GM18861 (cell line): ENCODE measurements around the gene CENPU.
"Not testable (repeated sequence)": the region's sequence is repeated elsewhere in the genome, so short reads cannot be mapped to it uniquely, and the experiment has no call there.

Source experiments
- ATAC-seq: cut with Tn5 transposase; IDR thresholded peaks from one replicate; pipeline ENCODE4 v1.9.1; 2021; ENCODE audit not compliant: unreplicated experiment

Gene CENPU

DNA sequence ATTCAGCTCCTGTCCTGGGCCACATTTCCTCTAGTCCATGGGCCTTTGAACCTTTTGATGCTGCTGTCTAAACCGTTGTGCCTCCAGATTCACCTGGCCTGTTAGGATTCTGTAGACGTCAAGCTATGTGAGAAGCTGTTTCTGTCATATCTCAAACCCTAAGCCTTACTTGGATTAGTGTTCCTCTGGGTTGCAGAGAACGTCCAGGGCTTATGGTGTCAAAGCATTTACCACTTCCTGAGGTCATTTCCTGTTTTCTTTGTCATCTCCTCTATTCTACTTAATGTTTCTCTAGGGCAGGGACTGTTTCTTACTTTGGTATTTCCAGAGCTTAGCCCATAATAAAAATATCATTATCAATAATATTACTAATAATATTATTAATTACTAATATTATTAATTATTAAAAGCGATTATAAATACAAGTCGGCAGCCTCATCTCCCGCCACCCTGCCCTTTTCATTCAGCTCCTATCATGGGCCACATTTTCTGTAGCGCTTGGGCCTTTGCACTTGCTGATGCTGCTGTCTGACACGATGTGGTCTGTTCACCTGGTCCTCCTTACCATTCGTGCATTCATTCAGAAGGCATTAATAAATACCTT lies 65.3 kb downstream of the CENPU start:
- no peak for ATAC-seq

DNA sequence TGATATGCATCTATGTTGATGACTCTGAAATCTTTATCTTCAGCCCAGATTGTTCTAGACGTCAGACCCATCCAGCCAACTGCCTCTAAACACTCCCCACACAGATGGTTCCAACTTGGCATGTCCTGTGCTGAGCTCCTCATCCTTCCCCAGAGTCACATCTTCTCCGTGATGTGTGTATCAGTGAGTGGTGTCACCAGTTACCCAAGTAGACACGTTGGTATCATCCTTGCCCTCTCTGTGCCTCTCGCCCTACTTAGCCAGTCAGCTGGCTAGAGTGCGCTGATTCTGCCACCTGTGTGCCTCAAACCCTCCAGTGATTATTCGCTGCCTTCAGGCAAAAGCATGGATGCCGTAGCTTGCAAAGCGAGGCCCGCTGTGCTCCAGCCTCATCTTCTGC lies 65.8 kb downstream of the CENPU start:
- ATAC-seq, result no peak

DNA sequence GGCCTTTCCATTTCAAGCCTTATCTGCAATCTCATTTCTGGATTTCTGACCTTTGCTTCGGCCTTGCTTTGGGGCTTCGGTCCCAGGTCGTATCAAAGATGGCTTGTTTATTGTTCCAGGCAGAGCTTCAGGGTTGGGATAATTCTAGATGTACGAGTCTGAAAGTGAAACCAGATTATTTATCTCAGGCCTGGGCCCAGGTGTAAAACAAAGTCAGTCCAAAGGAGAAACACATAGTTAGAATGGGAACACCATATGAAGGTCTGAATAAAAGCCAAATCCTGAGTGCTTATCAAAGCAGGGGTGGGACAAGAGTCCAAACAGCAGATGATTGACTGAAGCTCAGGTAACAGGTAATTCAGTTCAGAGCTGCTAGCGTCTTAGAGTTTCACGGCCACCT lies 67.2 kb downstream of the CENPU start:
- no peak for ATAC-seq

DNA sequence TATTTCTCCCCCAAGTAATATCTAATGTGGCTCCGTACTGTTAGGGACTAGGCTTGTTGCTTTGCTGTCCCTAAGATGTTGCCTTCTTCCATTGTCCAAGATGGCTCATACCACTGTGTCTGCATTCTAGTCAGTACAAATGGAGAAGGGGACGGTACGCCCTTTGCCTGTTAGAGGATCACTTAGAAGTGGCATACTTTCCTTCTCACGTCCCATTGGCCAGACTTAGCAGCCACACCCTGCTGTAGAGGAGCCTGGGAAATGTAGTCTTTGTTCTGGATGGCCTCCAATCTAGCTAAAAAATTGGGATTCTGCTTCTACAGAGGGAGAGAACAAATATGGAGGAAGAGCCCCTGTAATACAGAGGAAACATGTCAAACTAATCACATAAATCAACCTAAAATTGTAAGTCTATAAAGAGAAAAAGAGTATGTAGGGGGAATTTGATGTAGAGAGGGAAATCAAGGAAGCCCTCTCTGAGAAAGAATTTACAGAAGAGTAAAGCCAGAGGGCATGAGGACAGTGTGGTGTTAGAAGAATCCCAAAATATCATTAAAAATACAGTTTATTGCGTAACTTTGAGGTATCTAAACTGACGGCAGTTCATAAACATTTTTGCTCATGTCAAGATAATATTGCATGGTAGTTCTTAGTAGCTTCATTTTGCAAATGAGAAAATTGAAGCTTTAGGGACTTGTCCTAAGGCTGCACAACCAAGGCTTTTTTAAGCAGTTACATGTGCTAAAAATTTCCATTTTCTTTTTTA lies 69.3 kb downstream of the CENPU start:
- no peak for ATAC-seq

DNA sequence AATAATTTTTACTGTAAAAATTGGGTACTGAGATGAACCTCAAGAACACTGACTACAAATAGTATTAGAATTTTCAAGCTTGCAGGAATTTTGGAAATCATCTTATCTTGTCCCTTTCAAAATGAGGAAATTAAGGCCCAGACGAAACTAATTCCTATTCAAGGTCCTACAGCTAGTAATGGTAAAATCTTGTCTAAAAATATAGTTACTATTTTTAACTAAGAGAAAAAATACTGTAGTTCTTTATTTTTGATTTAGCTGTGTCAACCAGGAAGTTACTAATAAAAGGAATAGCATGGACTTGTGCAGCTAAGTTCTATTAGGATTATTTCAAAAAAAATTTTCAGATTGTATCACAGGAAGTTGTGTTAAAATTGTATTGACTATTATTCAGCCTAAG lies 71.7 kb downstream of the CENPU start:
- ATAC-seq, result no peak

DNA sequence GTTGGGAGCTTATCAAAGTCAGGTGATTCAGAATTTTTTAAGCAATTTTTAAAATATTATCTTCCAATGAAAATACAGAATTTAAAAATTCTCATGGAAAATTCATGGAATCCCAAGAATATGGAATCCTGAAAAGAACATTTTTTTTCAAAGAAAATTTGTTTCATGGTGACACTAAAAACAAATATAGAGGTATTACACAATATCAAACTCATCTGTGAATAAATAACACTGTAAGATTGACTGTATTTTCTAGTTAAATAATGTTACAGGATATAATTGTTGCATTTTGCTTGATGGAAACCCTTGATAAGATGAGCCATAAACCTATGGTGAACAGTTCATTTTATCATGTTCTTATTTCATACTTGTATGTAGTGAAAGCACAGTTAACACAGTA lies 72.9 kb downstream of the CENPU start:
- ATAC-seq, result no peak

DNA sequence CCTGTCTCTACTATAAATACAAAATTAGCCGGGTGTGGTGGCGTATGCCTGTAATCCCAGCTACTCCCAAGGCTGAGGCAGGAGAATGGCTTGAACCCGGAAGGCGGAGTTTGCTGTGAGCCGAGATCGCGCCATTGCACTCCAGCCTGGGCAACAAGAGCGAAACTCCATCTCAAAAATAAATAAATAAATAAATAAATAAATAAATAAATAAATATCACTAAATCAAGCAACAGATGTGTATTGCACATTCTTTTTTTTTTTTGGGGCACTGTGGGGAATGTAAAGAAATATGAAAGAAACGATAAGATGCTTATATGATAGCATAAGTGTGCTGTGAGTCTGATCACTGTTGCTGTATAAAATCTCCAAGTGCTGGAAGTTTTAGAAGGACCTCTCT lies 76.1 kb downstream of the CENPU start:
- ATAC-seq, result not testable (repeated sequence)

DNA sequence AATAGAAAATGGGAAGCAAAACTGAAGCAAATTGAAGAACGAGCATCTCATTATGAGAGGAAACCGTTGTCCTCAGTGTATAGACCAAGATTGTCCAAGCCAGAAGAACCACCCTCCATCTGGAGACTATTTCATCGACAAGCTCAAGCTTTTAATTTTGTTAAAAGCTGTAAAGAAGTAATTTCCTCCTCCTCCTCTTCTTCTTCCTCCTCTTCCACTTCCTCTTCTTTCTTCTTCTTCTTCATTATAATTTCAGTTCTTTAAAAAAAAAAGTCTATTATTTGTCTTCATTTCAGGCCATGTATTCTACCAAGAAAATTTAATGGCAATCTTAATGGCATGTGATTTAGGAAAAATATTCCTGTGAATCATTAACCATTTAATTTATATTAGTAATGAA lies 76.8 kb downstream of the CENPU start:
- no peak for ATAC-seq

DNA sequence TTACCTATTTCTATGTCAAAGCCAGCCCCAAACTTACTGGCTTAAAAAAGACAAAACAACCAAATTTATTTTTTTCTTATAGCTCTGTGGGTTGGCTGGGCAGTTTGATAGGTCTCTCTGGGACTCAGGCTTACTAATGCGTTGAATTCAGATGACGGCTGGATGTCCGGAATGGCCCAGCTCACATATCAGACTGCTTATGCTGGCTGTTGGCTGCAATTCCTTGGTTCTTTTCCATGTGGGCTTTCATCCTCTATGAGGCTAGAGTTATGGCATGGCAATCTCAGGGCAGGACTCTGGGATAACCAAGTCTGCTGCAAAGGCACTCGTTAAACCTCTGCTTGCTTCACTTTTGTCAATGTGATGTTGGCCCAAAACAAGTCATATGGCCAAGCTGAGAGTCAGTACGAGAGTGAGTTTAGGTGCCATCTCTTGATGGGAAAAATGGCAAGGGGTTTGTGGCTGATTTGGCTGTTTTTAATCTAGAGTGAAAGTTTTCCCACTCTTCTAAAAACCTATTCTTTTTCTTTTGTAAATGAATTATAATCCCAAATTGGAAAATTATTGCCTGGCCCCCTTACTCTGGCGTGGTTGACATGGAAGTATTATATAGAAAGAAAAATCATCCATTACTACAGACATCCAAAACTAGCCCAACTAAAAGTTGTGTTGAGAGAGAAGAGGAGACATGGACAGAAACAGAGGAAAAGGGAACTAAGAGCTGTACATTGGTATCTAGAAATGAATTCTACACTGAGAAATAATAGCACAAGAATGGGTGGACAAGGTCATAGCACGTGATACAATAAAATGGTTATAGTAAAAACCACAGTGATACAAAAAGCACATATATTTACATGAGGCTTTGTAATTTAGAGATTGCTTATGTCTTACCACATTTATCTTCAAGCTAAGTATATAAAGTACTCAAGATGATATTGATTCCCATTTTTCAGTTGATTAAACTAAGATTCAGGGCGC lies 77.7 kb downstream of the CENPU start:
- no peak for ATAC-seq

DNA sequence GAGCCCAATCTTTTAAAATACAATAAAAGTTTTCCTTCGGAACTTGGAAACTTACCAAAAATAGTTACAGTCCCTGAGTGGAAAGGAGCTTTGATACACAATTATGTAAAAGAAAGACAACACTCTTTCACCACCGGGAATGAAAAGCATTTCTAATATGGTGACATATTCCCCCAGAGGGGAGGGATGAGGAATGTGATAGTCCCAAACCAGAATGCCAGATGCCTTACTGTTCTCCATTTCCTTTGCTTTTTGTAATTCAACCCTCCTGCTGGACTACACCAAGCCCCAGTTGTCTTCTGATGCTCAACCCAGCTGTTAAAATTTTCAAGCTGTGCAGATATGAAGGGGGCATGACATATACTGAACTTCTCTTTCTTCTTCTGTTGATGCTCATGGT lies 80.2 kb downstream of the CENPU start:
- ATAC-seq, result no peak

DNA sequence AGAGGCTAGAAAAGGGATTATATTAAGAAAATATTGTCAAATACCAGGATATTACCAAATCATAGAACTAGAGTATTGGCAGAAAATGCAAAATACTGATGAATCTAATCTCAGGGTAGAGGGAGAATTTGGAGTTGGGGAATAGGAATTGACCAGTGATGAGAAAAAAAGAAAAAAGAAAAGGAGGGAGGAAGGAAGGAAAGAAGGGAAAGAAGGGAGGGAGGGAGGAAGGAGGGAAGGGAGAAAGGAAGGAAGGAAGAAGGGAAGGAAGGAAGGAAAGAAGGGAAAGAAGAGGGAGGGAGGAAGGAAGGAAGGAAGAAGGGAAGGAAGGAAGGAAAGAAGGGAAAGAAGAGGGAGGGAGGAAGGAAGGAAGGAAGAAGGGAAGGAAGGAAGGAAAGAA lies 81.2 kb downstream of the CENPU start:
- ATAC-seq, result not testable (repeated sequence)

DNA sequence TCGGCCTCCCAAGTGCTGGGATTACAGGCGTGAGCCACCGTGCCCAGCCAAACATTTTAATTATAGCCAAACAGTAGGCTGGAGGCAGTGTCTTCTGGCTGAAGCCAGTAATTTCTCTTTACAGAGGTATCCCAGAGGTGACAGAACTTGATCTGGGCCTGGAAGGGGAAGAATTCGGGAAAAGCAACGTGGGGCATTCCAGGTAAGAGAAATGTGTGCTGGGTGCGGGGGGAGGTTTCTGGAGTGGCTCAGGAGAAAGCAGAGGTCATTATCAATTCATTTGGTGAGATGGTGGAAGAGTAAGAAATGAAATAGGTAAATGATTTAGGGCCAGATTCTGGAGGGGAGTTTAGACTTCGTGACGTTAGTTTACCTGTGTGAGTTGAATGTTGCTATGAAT lies 82.0 kb downstream of the CENPU start:
- ATAC-seq, result no peak

DNA sequence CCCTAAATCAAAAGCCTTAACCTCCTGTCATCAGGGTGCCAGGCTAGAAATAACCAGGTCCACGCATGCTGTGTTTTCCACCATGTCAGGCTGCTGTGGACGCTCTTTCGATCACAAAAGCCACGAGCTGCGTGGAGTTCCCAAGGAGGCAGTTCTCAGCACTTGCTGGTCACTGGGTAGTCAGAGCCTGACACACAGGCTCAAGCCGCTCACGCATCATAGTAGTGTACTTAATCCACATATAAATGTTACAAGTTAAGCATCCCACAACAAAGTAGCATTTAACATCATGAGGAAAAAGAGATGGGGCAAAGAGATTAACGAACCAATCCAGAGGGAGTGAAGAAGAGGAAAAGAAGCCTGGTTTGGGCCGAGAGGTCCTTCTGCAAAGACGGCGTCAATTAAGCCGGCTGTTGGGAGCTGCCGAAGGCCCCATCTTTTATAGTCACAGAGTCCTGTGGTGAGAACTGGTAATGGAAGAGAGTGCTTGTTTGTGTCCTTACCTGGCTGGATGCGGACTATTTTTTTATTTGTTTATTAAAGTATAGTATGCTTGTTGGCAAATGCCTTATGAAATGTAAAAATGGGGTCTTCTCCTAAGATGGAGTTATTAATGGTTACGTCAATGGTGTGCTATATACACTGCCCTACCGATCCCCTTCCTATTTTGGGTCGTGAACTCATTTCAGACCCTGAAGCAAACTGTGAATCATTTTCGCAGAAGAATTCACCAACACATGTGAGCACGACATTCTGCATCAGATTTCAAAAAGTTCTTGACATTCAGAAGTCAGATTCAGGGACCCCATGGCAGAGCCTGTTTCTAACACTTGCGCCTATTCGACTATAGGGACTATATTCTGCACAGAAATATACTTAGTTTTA lies 83.7 kb downstream of the CENPU start:
- peak; percentile 3 for ATAC-seq

DNA sequence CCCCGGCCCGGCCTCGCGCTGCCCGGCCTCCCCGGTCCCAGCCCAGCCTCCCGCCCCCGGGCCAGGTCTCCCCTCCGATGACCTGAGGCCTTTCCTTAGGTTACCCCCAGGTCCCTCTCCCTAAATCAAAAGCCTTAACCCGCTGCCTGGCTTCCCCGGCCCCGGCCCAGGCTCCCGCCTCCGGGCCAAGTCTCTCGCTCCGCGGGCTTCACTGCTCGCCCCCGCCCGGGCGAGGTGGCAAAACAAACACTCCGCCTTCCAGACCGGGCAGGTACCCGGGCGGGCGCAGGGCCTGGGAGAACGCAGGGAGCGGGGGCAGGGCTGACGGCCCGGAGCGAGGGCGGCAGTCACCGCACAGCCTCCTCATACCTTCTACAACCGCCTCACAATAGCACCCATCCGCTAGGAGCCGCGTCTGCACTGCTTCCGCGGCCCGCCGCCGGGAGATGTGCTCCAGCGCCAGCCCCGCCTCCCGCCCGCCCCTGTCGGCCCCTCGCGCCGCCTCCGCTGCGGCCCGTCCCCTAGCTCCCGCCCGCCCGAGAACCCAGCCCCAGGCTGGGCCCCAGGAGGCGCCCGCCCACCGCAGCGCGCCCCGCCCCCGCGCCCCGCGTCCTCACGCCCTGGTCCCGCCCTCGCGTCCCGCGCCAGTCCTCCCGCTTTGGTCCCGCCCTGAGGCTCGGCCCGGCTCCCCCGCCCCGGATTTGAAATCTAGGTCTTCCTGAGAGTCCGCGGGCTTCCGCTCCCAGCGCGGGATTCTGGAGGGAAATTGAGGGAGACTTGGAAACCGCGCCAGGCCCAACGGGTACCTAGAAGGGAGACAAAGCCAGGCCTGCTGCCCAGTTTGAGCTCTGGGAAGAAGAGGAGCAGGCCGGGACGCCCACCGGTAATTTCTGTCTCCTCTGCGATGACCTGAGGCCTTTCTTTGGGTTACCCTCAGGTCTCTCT lies 84.6 kb downstream of the CENPU start, which contains the start of the genes CASP3 and PRIMPOL:
Gene CASP3 (minus strand): TSS at position 422 of the 945 bp plus-strand sequence. CDS start 10,994 bp downstream, outside the sequence.
Gene PRIMPOL (plus strand): TSS at position 713 of the 945 bp plus-strand sequence. CDS start 7,403 bp downstream, outside the sequence.
- ATAC-seq, result peak; percentile 75

DNA sequence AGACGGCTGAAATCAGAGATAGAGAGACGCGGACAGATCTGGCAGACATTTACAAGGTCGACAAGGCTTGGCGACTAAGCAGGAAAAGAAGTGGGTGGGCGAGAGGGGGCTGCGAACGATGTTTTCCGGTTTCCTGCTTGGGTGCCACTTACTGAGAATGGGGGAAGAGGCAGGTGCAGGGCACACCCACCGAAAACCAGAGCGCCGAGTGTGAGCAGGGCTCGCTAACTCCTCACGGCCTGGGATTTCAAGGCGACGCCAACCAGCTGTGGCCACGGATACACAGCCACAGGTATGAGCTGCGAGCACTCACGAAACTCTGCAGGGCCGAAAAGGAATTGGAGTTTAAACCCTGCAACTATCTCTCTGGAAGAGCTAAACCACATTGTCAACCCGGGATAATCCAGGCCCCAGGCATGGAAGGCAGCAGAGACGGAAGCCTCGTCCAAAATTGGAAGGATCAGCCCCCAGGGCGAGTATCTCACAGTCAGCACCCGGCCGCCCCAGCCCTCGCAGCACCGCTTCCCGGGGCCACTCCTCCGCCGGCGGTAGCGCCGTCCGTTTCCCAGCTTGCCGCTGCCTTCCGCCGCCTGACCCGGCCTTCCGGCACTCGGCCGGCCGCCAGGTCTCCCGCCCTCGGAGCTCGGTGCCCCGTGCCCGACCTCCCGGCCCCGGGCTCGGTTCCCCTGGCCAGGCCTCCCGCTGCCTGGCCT lies 85.4 kb downstream of the CENPU start:
- peak; percentile 19 for ATAC-seq

DNA sequence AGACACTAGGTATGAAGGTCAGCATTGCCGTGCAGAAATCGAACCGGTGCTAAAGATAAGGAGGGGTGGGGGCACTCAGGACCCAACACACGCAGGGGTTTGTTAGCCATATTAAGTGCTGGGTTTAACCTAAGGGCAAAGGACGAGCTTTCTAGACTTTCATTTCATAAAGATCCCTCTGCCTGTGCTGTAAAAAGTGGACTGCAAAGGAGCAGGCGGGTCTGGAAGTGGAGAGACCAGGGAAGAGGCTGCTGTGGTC lies 85.9 kb downstream of the CENPU start:
- no peak for ATAC-seq

DNA sequence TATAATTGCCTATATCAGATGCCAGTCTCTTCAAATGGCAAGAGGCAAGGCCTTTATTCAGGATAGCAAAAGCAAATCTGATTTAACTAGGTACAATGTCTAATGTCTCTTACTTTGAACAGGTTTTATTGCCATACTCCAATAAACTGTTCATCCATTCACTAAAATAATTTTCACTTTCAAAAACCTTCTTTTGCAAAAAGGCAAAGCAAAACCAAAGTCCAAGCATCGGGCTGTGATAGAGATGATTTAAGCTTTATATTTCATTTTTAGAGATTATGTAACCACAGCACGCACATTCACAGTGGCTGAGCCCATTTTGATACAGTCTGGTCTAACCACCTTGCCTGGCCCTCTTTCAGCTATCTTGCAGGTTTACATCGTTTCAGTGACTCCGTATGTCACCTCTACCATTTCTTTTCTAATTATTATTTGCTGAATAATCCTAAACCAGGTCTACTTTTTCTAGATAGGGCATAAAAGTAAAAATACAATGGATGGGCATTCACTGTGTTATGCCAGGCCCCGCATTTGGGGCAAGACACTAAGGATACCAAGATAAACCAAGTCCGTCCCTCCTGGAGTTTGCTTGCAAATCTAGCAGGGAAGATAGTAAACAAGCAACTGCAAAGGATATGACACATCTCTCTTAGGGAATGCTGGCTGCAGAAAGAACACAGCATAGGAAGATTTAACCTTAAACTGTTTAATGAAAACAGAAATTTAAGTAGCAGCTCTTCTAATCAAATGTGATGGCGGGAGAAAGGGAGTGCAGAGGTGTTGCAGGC lies 86.4 kb downstream of the CENPU start:
- ATAC-seq, result no peak
